HepG2 (cell line): ENCODE data around the gene C4orf36. TPM values are rescaled to one million over a fixed set of nuclear protein-coding genes. Genes with fewer than 3 reads are reported as not detected.

Experiments
- ATAC-seq: fragments of 200-7000 bp; cut with Tn5 transposase; 3 replicates; pipeline ENCODE4 v1.9.1; 2020; ENCODE audit warnings: mild to moderate bottlenecking, moderate library complexity
- BruUV-seq: library from RNA; stranded (reverse); fragments of 400-500 nt; replicated peaks from 2 replicates; lab custom pipeline; 2021; lab: Mats Ljungman, UMichigan
- CTCF ChIA-PET: fragments of 300-600 bp; formaldehyde crosslinking; extraction: SDS; loops from one replicate; lab custom pipeline; 2021; ENCODE audit warnings: low total read pairs, inconsistent platforms, low intra/inter-chr PET ratio; lab: Yijun Ruan, JAX
- POLR2A ChIA-PET: fragments of 350-600 bp; sonication (Branson Sonifier 250); formaldehyde crosslinking; loops from one replicate; lab custom pipeline; 2020; ENCODE audit warnings: antibody characterized with exemption, inconsistent platforms; lab: Yijun Ruan, JAX
- DNase-seq: peaks from one replicate; pipeline ENCODE4 v3.0.0-alpha.2; 2015; ENCODE audit warnings: low spot score
- FAIRE-seq: peaks from 3 replicates; lab custom pipeline; 2011; peaks lifted over from hg19 to GRCh38; lab: Jason Lieb, UNC
- H2AFZ ChIP-seq: one replicate; pipeline ENCODE4 v1.6.1; 2011; ENCODE audit warnings: low read length, inconsistent platforms
- H3K27ac ChIP-seq: fragments of 300-600 bp; 3 replicates; pipeline ENCODE4 v1.8.0; 2011; ENCODE audit warnings: mixed run types, mild to moderate bottlenecking, mixed read lengths, low read length, inconsistent platforms; ENCODE audit not compliant: insufficient read depth; ENCODE audit errors: extremely low read length
- H3K27me3 ChIP-seq, 2 experiments: fragments of 200-600 bp in 1 of 2; 2 replicates in 1 of 2; 3 replicates in 1 of 2; pipeline versions ENCODE4 v1.6.0 to v1.8.0; 2011; ENCODE audit warnings: low read length in 2 of 2, mild to moderate bottlenecking in 2 of 2, moderate library complexity in 2 of 2, inconsistent platforms in 1 of 2; ENCODE audit not compliant: insufficient read depth in 2 of 2, control insufficient read depth in 1 of 2
- H3K36me3 ChIP-seq, 2 experiments: fragments of 200-600 bp in 1 of 2; replicated peaks in 1 of 2; 2 replicates in 1 of 2; 3 replicates in 1 of 2; pipeline versions ENCODE4 v1.5.1 to v1.8.0; 2011; ENCODE audit warnings: low read length in 2 of 2, inconsistent platforms in 1 of 2; ENCODE audit not compliant: insufficient read depth in 2 of 2, control insufficient read depth in 1 of 2
- H3K4me1 ChIP-seq: 2 replicates; pipeline ENCODE4 v1.5.1; 2012; ENCODE audit warnings: low read length, inconsistent platforms; ENCODE audit not compliant: insufficient read depth
- H3K4me2 ChIP-seq: 2 replicates; pipeline ENCODE4 v1.6.0; 2011; ENCODE audit warnings: low read depth, low read length, inconsistent platforms
- H3K4me3 ChIP-seq, 3 experiments: fragments of 200-600 bp in 1 of 3; sonication (generic), shearing (Covaris generic) in 1 of 3; replicated peaks in 1 of 3; 2 replicates each; pipeline ENCODE4 v1.5.1; 2011 to 2016; ENCODE audit warnings: low read length in 3 of 3, inconsistent platforms in 2 of 3, low read depth in 2 of 3, mild to moderate bottlenecking in 2 of 3, control low read depth in 1 of 3, mixed read lengths in 1 of 3; ENCODE audit not compliant: insufficient read depth in 1 of 3
- H3K79me2 ChIP-seq: one replicate; pipeline ENCODE4 v1.6.1; 2011; ENCODE audit warnings: low read length, inconsistent platforms; ENCODE audit not compliant: insufficient read depth
- H3K9ac ChIP-seq: 2 replicates; pipeline ENCODE4 v1.6.0; 2011; ENCODE audit warnings: mild to moderate bottlenecking, low read depth, low read length, inconsistent platforms; ENCODE audit not compliant: insufficient read depth
- H3K9me3 ChIP-seq: 2 replicates; pipeline ENCODE4 v1.5.1; 2012; ENCODE audit warnings: mild to moderate bottlenecking, low read length
- H4K20me1 ChIP-seq: 2 replicates; pipeline ENCODE4 v1.6.0; 2011; ENCODE audit warnings: inconsistent platforms, mild to moderate bottlenecking, low read length, moderate library complexity; ENCODE audit not compliant: insufficient read depth
- HIVEP1 ChIP-seq: sonication (generic); formaldehyde crosslinking; IDR thresholded peaks from 2 replicates; pipeline ENCODE4 v1.4.0; 2020; ENCODE audit warnings: mild to moderate bottlenecking, missing genetic modification reagents
- NFIC ChIP-seq: IDR thresholded peaks from 2 replicates; pipeline ENCODE4 v1.6.1; 2012; ENCODE audit warnings: mild to moderate bottlenecking, low read length, inconsistent platforms
- ZEB1 ChIP-seq: IDR thresholded peaks from 2 replicates; pipeline ENCODE4 v1.6.1; 2012; ENCODE audit warnings: mild to moderate bottlenecking, low read depth, inconsistent platforms; ENCODE audit not compliant: insufficient replicate concordance
- WGBS: methylation state at CpG from one replicate; pipeline ENCODE4 v1.1.6; 2017; ENCODE audit warnings: low lambda C conversion rate; 5-methylcytosine and 5-hydroxymethylcytosine counted together
- in situ Hi-C: cut with HindIII; loops from 2 replicates; pipeline ENCODE4 v1.10.0; 2017; ENCODE audit warnings: low pct_unique_long_range_greater_than_20kb; ENCODE audit not compliant: extremely low pct_ligation_motif_present
- intact Hi-C: fragments of 100-400 bp; cut with micrococcal nuclease; formaldehyde crosslinking; loops from one replicate; pipeline ENCODE4 v1.10.0; 2022; ENCODE audit not compliant: unreplicated experiment
- polyA plus RNA-seq, 8 experiments: library from polyadenylated mRNA; depleted of rRNA in 3 of 8; stranded (reverse) in 7 of 8; unstranded in 1 of 8; fragments of >200 nt; fragmentation: Illumina TruSeq in 4 of 8; extraction: Trizol in 4 of 8; gene quantifications; 2 replicates each; pipeline versions ENCODE4 v1.2.1 to v1.2.3, GENCODE V29; 2011 to 2016; ENCODE audit warnings: low read depth in 4 of 8, missing spikeins in 1 of 8, mixed read lengths in 1 of 8; ENCODE audit not compliant: insufficient read depth in 1 of 8
- total RNA-seq, 5 experiments: library from RNA; depleted of rRNA; stranded (reverse); fragments of >200 nt; fragmentation: Illumina TruSeq; extraction: Trizol; gene quantifications; 2 replicates each; pipeline ENCODE4 v1.2.3, GENCODE V29; 2016; ENCODE audit warnings: low read depth in 1 of 5

Gene C4orf36
- total and polyA plus RNA-seq, 2 of the 13 experiments (the other 11 are each of a cell fraction or from before 2014, with no cell fraction given): 0.63 TPM; not detected in 1

DNA sequence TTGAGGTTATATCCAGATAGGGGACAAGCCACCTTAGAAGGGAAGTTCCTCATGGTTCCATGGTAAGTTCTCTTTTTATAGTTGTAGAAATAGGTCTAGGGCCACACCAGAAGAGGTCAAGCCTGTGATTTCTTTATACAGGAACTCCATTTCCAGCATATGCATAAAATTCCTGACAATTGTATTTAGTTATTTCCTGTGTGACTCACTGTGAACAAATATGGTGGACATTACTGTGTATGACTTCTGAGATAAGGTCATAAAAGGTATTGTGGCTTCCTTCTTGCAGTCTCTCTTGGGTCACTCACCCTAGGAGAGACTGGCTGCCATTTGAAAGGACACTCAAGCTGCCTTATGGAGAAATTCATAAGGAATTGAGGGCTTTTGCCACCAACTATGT lies 2.2 kb upstream of the C4orf36 start:
- DNase-seq (no peak), FAIRE-seq (no peak), ATAC-seq (no peak)
- Histone ChIP-seq H4K20me1 (no peaks in the 10 kb centered on the region), H3K36me3 (no peaks in the 10 kb centered on the region), H3K79me2 (no peaks in the 10 kb centered on the region), H3K9ac (no peak overlapping the region), H3K4me3 (no peak overlapping the region), H3K9me3 (no peaks in the 10 kb centered on the region), H3K27ac (no peak overlapping the region), H3K27me3 (no peaks in the 10 kb centered on the region), H3K4me1 (peaks cover 12% of the 10 kb centered on the region; the same call in 1 of the 2 replicates), H2AFZ (no peak overlapping the region), H3K4me2 (no peak overlapping the region)
- POLR2A ChIA-PET: no interaction called here
- CTCF ChIA-PET: interaction anchor here (2.1 kb wide), 1 partner anchor 398 kb away, joined by 25 read pairs; no protein-coding TSS in a partner anchor
- in situ Hi-C loops: loop anchor here (5.0 to 10.0 kb wide), 2 partner anchors 102 to 340 kb away; no protein-coding TSS in a partner anchor
- intact Hi-C loops: loop anchor here (2.0 kb wide), 1 partner anchor 242 kb away; no protein-coding TSS in a partner anchor
- TF ChIP-seq ZEB1: no peak
- BruUV-seq: no TSS peak

GRCh38 chr4:86893136-86893535 lies 914 bp upstream of the C4orf36 start:
- Histone ChIP-seq H3K9ac (no peak overlapping the region), H3K79me2 (no peaks in the 10 kb centered on the region), H3K27ac (no peak overlapping the region), H3K4me2 (no peak overlapping the region), H3K27me3 (no peaks in the 10 kb centered on the region), H3K36me3 (no peaks in the 10 kb centered on the region), H3K4me1 (peaks cover 12% of the 10 kb centered on the region; the same call in 1 of the 2 replicates), H2AFZ (no peak overlapping the region), H3K9me3 (no peaks in the 10 kb centered on the region), H3K4me3 (no peak overlapping the region), H4K20me1 (no peaks in the 10 kb centered on the region)
- DNase-seq (no peak), FAIRE-seq (no peak), ATAC-seq (no peak)
- CTCF ChIA-PET: no interaction called here
- POLR2A ChIA-PET: no interaction called here
- TF ChIP-seq NFIC (no peak), HIVEP1 (no peak)
- WGBS: 93% methylated on average over 19 of the region's 19 CpGs
- intact Hi-C loops (no loop called here), in situ Hi-C loops (loop anchor here (5.0 to 10.0 kb wide), 2 partner anchors 101 to 342 kb away; no protein-coding TSS in a partner anchor)
- no TSS peak for BruUV-seq
